HG03354 (cell line): ENCODE measurements around the gene AXIN2.

Experiments
- ATAC-seq: cut with Tn5 transposase; IDR thresholded peaks from one replicate; pipeline ENCODE4 v1.9.1; 2021; ENCODE audit warnings: mild to moderate bottlenecking; ENCODE audit not compliant: unreplicated experiment, poor library complexity, severe bottlenecking

Gene AXIN2

GRCh38 chr17:65556910-65557348 is 4.5 kb downstream of the AXIN2 start:
- no peak for ATAC-seq

DNA sequence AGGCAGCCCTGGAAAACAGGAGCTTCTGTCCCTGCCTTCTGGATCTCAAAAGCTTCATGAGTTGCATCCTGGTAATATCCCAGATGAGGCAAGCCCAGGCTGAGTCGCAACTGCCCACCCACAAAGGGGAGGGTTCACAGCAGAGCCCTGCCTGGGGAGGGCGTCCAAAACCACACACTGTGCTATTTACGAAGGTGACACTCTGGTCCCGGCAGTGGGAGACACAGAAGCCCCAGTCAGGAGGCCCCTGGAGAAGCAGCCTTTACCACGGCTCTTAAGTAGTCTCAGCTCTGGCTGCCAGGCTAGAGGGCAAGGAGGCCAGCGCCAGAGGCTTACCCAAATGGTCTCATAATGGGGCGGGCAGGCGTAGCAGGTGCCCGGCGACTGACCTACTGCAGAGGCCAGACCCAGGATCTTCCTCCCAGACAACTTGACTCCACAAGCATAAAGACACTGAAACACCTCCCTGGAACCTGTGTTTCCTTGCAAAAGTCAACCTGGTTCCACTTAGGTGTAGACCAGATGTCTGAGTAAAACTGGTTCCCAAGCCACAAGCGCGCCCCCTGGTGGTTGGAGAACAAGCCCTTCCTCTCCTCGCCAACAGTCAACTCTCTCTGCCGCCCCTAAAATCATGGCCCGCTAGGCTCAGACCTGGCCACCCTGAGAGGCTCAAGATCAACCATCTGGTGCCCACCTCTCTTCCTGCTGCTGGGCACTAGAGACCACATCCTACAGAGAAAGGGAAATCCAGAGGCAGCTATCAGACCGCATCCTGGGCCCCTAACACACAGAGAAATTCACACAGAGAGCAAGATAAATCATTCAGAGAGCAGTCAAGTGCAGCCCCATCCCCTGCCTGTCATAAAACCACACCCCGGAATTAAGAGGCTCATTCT is 5.2 kb downstream of the AXIN2 start:
- peak; percentile 52 for ATAC-seq

DNA sequence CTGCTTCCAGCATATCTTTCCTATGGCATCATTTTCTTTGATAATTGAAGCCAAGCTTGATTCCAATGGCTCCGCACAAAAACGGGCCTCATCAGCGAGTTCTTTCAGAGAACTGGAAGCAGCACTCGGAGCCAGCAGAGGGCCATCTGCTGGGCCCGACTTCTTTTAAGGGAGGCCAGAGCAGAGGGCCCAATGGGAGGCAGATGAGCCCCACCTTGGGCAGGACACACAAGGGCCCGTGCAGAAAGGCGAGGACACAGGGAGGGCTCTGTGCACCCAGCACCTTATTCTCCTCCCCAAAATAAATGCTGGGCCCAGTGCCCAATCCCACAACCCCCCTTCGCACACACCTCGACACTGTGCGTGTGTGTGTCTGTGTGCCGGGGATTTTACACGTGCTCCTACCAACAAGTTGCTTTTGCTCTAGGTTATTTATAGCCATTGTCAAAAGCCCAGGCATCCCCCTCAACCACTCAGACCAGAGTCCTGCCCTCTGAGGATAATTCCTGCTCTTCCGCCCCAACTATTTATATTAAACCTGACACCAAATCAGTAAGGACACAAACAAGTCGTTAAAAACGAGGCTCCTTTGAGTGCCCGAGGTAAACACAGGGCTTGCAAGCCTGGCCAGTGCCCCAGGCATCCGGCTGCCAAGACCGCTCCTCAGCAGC is 6.8 kb downstream of the AXIN2 start:
- ATAC-seq: no peak

- ATAC-seq: no peak
Observed at GRCh38 chr17:65553646-65554552, 7.5 kb downstream of the AXIN2 start.

GRCh38 chr17:65553009-65553645 is 8.3 kb downstream of the AXIN2 start:
- no peak for ATAC-seq

GRCh38 chr17:65552214-65552613 is 9.2 kb downstream of the AXIN2 start:
- ATAC-seq: no peak

GRCh38 chr17:65551267-65552040 is 10.0 kb downstream of the AXIN2 start:
- no peak for ATAC-seq

- ATAC-seq: no peak
Observed at GRCh38 chr17:65550758-65551157, 10.7 kb downstream of the AXIN2 start.

DNA sequence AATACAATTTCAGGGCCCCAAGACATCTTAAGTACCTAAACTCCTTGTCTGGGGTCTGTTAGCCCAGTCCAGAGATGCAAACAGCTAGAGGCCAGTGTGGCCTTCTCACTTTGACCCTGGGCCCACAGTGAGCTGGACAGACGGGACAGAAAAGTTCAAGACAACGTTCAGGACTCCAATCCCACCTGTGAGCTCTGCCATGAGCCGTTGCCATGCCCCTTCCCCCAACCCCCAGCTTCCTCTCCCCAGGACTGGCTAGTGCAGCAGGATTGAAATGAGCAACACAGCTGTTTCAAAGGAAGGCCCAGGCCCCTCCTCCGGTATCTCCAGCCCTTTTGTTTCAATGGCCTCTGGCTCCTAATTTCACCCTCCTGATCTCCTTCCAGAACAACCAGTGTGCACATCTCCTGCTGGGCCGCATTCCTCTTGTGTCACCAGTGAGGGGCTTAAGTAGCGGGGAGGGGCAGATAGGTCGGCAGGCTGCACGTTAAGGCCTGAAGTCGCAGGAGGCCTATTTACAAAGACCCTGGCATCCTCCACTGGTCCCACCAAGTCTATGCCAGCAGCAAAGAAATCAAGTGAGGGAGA is 11.3 kb downstream of the AXIN2 start:
- ATAC-seq: no peak

DNA sequence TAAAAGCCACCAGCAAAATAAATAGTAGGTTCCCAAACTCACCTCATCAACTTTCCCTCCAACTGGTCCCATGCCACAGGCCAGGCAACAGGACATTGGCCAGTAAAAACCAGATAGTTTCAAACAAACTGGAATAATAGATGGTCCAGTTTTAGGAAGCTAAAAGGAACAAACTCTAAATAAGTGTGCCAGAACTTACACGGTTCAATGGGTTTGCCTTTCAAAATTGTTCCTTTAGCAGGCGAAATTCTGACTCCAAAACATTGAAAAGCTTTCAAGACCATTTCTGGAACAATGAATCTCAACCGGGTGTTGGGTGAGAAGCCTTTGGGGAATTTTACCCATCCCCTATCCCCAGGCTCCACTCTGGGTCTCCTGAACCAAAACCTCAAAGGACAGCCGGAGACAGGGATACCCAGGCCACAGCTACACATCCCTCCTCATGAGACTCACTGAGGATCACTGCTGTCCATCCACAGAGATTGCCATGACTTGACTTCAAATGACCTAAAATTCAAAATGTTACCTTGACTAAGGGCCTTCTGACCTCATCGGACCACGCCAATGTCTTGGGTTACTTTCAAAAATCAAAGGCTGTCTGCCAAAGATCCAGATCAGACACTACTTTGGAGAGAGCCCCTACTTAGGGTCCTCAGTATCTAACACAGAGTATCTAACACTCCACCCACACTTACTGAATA is 13.0 kb downstream of the AXIN2 start:
- ATAC-seq: no peak

DNA sequence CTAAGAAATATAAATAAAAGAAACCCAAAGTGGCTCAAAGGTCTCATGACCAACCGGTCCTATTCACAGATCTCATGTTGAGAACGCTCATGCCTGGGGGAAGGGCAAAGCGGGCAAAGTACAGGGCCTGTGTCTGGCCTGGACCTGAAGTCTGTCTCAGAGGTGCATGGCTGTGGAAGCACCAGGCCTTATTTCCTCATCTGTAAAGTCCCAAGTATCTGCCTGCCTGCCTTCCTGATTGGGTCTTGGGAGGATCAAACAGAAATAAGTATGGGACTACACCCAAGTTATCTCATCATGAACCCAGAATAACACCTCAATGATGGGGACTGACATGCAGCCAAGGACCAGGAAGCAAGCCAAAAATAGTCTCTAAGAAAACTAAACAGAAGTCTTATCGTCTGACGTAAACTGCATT is 14.2 kb downstream of the AXIN2 start:
- no peak for ATAC-seq

- ATAC-seq: no peak
Observed at GRCh38 chr17:65546579-65546978, 14.9 kb downstream of the AXIN2 start.

- no peak for ATAC-seq
Observed at GRCh38 chr17:65545705-65546523, 15.5 kb downstream of the AXIN2 start.

GRCh38 chr17:65544672-65545071 is 16.8 kb downstream of the AXIN2 start:
- ATAC-seq: no peak

GRCh38 chr17:65542610-65543009 is 18.8 kb downstream of the AXIN2 start:
- ATAC-seq: no peak

- ATAC-seq: no peak
Observed at GRCh38 chr17:65542067-65542466, 19.4 kb downstream of the AXIN2 start.

- ATAC-seq: no peak
Observed at GRCh38 chr17:65541453-65541852, 20.0 kb downstream of the AXIN2 start.
